Stimulated activated CD4-positive, alpha-beta T cell treated with anti-CD3 and anti-CD28 coated beads, Interleukin-2, amount 100 ng/mL, for 4 hours (primary cell): ENCODE data around the gene PANK1.
"Not testable (repeated sequence)": the region's sequence is repeated elsewhere in the genome, so short reads cannot be mapped to it uniquely, and the experiment has no call there.

ENCODE experiments used
- DNase-seq: peaks from one replicate; pipeline ENCODE4 v3.0.0-alpha.2; 2020; ENCODE audit warnings: low read depth

Gene PANK1

GRCh38 chr10:89651916-89652573 is 7.0 kb upstream of the PANK1 start:
- no peak for DNase-seq

GRCh38 chr10:89651205-89651915 is 6.3 kb upstream of the PANK1 start:
- DNase-seq, result no peak

- DNase-seq, result no peak
Observed at GRCh38 chr10:89649051-89649450, 4.0 kb upstream of the PANK1 start.

DNA sequence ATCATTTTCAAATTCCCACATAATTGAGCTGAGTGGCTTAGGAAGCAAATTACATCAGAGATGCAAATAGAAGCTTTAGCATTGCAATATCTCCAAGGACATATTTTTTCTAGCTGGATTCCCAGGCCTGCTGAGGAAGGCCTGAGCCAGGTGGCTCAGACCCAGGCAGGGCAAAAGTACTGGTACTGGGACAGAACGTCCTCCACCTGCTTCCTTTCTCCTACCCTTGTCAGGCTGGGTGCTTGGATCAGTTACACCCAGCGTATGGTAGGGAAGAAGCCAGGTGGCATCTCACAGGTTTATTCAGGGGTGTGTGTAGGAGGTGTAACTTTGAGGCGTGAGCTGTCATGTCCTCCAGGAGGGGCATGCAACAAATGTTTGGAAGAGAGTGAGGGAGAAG is 3.0 kb upstream of the PANK1 start:
- no peak for DNase-seq

GRCh38 chr10:89646889-89647657 is 2.0 kb upstream of the PANK1 start:
- DNase-seq, result no peak

DNA sequence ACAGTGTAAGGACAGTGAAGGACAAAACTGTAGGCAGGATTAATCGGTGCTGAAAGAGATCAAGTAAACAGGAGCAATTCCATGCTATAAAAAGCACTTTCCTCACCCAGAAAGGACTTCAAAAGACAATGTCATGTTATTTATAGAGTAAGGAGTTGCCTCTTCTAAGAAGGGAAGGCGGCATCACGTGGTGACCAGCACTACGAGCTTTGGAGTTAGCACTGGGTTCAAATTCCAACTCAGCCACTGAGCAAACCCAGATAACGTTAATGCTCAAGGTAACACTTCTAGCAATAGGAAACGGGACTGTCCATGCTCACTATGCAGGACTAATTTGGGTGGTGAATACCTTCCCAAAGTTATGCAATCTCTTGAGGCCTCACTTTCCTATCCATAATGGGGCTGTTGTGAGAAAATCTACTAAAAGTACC is 715 bp upstream of the PANK1 start:
- DNase-seq, result no peak

DNA sequence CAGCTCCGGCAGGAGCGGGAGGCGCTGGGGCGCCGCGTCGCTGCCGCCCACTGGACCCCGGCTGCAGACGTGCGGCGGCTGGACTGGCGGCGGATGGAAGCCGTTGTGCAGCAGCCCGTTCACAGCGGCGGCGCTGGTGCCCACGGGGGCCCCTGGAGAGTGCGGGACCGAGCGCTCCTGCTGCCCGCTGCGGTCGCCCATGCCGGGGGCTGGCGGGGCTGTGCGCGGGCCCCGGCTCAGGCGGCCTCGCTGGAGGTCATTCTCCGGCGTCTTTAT is 413 bp downstream of the PANK1 start:
- no peak for DNase-seq

DNA sequence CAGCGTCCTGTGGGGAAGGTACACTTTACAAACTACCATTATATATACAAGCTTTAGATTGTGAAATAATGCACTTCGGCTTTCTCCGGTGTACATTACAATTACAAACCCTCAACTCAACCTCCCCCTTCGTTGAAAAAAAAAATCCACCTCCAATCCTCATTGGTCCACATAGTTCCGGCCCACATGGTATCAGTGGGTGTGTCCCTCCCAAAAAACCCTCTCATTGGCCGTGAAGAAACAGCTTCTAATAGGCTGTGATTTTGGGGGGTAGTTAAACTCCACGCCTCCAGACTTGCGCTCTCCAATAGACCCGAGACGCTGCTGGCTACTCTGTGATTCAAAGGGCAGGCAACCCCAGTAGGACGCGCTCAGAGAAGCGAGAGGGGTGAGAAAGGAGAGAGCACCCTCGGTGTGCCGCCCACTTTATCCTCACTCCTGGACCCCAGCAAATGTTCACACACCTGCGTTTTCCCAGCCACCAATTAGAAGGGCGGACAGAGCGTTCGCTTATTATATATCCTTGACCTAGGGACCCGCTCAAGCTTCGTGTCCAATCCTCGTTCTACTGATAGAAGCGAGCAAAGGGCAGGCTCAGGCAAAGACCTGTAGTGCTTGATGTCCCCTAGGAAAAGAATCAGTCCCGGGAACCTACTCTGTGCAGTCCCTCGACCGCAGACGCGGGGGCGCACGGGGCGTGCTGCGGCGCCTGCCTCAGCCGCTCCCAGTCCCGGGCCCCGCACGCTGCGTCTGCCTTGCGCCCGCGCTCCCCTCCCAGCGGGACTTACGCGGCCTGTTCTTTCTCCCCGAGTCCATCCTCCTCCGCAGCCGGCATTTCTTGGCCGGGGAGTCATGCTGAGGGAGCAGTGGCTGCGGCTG is 991 bp downstream of the PANK1 start:
- DNase-seq, result peak; percentile 46

DNA sequence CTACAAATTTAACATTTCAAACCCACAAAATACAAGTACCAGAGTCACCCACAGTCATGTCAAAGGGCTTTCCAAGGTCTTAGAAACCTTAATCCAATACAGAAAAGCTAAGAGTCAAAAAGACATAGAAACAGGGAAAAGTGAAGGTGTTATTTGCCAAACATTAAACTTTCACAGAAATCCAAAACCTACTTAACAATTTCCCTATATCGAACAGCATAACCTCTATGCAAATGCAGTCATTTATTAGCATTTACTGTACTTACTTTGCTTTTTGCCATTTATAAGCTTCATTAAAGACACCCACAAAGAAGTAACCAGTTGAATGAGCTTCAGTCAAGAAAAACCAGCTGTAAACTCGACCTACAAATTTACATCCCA is 1.6 kb downstream of the PANK1 start:
- no peak for DNase-seq

- no peak for DNase-seq
Observed at GRCh38 chr10:89642193-89642592, 2.8 kb downstream of the PANK1 start.

- DNase-seq, result no peak
Observed at GRCh38 chr10:89640241-89640640, 4.8 kb downstream of the PANK1 start.

DNA sequence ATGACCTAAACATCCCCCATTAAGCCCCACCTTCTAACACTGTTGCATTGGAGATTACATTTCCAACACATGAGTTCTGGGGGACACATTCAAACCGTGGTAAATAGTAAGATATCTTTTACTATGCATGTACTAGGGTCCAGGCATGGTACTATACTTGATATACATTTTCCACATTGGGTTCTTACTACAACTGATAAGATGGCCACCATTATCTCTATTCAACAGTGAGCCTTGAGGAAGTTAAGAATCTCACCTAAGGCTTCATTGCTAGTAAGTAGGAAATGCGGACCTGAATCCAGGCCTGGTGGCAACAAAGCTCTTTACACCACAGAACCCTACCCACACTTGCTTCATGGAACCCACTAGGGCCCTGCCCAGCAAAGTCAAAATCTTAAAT is 5.7 kb downstream of the PANK1 start:
- DNase-seq, result no peak

DNA sequence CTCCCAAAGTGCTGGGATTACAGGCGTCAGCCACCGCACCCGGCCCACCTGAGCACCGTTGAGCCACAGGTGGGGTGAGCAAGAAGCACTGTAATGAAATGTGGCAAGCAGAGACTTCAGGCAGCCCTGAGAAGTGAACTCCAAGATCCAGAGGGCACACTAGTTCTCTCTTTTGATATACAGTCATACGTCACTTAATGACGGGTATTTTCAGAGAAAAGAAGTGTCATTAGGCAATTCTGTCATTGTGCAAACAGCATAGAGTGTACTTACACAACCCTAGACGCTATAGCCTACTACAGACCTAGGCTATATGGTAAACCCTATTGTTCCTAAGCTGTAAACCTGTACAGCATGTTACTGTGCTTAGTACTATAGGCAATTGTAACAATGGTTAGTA is 7.9 kb downstream of the PANK1 start:
- no peak for DNase-seq

- no peak for DNase-seq
Observed at GRCh38 chr10:89634637-89635036, 10.4 kb downstream of the PANK1 start.

GRCh38 chr10:89633484-89633883 is 11.6 kb downstream of the PANK1 start:
- no peak for DNase-seq

GRCh38 chr10:89632824-89633223 is 12.2 kb downstream of the PANK1 start:
- no peak for DNase-seq

DNA sequence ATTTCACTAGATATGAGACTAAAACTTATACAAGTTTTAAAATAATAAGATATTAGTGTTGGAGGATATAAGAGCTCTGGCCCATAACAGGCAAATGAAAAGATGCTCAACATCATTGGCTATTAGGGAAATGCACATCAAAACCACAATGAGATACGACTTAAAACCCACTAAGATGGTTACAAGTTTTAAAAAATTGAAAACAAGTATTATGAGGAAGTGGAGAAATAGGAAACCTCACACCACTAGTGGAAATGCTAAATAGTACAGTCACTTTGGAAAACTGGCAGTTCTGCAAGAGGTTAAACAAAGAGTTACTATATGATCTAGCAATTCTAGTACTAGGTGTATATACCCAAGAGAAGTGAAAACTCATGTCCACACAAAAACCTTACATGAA is 17.2 kb downstream of the PANK1 start:
- DNase-seq, result no peak

- DNase-seq, result no peak
Observed at GRCh38 chr10:89625041-89625765, 19.8 kb downstream of the PANK1 start.

DNA sequence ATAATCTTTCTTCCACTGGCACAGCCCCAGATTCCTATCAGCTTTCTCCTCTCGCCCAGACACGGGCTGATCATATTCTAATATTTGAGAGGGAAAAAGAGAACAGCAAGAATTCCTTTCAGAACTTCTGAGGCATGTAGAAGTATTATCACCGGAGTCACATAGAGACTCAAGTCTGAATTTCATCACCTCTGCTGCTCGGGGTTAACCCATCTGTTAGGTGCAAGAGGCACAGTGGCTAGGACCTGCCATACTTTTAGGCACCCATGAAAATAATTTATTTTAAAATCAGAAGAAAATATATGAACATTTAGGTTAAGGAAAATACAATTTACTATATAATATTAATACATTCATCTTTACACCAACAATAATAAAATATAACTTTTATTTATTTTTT is 21.0 kb downstream of the PANK1 start:
- no peak for DNase-seq

- DNase-seq, result no peak
Observed at GRCh38 chr10:89622151-89622550, 22.9 kb downstream of the PANK1 start.

- DNase-seq, result no peak
Observed at GRCh38 chr10:89621438-89621837, 23.6 kb downstream of the PANK1 start.

DNA sequence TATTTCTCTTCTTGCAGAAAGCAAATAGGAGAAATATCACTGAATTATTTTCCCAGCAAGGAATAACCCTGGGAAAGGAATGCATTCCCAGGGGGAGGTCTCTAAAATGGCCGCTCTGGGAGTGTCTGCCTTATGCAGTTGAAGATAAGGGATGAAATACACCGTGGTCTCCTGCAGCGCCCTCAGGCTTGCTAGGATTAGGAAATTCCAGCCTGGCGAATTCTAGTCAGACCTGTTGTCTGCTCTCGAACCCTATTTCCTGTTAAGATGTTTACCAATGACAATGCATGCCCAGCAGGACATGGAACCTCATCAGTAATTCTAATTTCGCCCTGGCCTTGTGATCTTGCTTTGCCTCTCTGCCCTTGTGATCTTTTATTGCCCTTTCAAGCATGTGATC is 24.7 kb downstream of the PANK1 start:
- DNase-seq, result not testable (repeated sequence)
